HG03439 (cell line): ENCODE results near the gene CKS1B.
A peak's percentile ranks its signal among the peaks of the same experiment; 100 is the strongest.

ENCODE experiments used
- ATAC-seq: cut with Tn5 transposase; IDR thresholded peaks from one replicate; pipeline ENCODE4 v1.9.1; 2021; ENCODE audit warnings: mild to moderate bottlenecking, moderate library complexity; ENCODE audit not compliant: unreplicated experiment

CKS1B gene

GRCh38 chr1:154945160-154945961 lies 29.1 kb upstream of the CKS1B start:
- no peak for ATAC-seq

GRCh38 chr1:154945962-154946850 lies 28.3 kb upstream of the CKS1B start:
- no peak for ATAC-seq

GRCh38 chr1:154948079-154948478 lies 26.4 kb upstream of the CKS1B start:
- ATAC-seq = no peak

GRCh38 chr1:154951901-154952657 lies 22.4 kb upstream of the CKS1B start:
- ATAC-seq = no peak

GRCh38 chr1:154952664-154953063 lies 21.8 kb upstream of the CKS1B start:
- no peak for ATAC-seq

DNA sequence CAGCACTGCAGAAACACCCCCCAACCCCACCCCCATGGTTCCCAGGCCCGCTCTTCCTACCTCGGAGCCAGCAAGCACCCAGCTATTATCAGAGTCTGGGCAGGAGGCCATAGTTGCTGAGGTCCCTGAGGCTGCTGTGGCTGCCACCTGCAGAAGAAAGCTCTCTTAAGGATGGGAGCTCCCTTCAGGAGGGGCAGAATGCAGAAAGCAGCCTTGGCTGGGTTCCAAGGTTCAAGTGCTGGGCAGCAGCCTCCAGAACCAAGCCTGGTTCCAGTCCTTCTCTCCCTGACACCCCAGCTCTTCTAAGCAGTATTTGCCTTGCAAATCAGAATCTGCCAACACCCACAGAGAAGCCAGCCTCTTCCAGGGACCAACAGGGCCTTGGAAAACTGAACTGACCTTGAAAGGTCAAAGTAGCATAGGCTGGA lies 20.9 kb upstream of the CKS1B start:
- no peak for ATAC-seq

DNA sequence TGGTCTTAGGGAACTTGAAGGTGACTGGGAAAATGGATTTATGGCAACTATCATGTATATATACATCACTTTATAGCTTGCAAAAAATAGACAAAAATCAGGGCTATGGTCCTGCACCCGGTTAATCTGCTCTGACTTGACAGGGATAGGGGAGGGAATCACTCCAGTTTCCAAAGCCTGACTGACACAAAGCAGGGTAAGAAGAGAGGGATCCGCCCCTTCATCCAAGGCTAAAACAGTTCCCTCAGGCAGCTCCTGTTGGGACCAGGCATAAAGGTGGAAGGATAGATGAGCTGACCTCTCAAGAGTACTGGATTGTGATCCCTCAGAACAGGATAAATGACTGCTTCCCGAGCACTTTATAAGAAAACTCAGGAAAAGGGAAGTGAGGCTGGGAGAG lies 19.9 kb upstream of the CKS1B start:
- no peak for ATAC-seq

GRCh38 chr1:154955039-154955717 lies 19.3 kb upstream of the CKS1B start:
- ATAC-seq = no peak

DNA sequence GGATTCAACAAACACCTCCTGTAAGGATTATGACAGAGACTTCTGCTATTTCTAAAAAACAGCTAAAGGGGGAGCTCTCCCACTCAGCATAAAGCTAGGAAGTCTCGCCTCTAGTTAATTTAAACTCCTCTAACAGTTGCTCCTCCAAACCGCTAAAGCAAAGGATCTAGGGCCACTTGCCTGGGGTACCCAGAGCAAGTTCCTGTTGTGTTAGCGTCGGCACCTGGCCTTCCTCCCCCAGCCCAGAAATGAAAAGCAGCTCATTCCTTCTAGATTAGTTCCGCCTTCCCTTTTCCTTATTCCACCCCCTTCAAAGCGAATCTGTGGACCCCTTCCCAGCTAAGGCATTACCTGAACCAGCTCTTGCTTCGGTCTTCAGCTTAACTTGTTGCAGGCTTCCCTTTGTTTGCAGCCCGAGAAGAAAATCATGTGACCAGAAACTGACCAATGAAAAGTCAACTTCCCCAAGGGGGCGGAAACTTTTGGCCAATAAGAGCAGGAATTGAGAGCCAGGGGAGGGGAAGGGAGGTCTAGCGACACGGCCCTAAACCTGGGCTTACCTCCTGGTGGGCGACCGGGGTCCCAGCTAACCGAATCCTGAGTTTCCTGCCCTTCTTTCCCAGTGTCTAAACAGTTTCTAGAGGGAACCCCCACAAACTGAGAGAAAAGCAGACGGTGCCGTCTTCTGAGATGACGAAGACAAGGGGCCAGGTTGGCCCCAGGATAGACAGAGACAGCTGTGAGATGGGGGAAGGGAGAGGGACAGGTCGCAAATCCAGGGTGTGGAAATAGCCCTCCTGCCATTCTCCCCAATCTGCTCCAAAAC lies 18.6 kb upstream of the CKS1B start, which contains the start of gene PBXIP1:
Gene PBXIP1 (minus strand): TSS at position 382 of the 826 bp plus-strand sequence. CDS start 2,378 bp downstream, outside the sequence.
- peak; percentile 57 for ATAC-seq

DNA sequence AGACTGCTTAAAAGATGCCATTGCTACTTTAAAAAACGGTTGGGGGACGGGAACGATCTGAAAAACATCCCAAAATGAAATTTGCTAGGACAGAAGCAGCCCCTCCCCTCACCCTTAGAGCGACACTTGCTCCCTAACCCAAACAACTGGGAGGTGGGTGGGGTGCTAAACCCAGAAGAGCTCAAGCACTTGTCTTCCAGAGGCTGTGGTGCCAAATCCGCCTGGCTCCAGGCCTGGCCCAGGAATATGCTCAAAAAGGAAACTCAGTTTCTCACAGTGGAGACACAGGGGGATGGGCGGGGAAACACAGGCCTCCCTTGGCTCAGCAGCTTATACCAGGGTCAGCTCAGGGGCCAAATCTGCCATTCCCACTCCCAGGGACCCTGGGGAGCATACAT lies 17.9 kb upstream of the CKS1B start:
- no peak for ATAC-seq

GRCh38 chr1:154957091-154957657 lies 17.3 kb upstream of the CKS1B start:
- no peak for ATAC-seq

DNA sequence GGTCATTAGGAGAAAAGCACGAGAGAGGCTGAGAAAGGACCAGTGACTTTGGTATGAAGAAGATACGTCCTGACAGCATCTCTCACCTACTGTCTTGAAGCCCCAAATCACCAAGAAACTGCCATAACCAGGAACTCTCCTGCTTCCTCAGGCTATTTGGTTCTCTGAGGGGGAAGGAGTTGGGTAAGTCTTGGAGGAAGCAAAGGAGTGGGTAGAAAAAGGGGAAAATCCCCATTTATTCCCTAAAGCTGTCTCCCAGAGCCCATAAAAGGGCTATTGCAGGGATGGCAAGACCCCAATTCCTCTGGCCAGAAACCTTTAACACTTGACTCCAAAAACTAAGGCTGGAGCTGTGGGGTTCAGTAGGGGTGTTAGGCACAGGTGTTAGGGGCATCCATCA lies 16.4 kb upstream of the CKS1B start:
- no peak for ATAC-seq

- ATAC-seq = no peak
Measured at GRCh38 chr1:154958681-154959425, 15.6 kb upstream of the CKS1B start.

DNA sequence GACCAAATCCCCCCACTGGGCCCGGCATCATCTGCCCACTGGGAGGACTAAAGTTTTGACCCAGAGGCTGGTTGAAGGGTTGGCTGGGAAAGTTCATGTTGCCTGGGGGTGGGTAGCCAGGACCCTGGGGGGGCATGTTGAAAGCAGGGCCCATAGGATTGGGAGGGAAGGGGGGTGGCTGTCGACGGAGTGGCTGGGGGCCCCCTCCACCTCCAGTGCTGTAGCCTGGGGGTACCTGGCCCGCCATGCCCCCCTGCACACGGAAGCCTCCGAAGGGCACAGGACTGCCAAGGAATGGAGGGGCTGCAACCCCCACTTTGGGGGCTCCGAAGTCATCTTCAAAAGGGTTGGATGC lies 15.1 kb upstream of the CKS1B start:
- ATAC-seq = no peak

DNA sequence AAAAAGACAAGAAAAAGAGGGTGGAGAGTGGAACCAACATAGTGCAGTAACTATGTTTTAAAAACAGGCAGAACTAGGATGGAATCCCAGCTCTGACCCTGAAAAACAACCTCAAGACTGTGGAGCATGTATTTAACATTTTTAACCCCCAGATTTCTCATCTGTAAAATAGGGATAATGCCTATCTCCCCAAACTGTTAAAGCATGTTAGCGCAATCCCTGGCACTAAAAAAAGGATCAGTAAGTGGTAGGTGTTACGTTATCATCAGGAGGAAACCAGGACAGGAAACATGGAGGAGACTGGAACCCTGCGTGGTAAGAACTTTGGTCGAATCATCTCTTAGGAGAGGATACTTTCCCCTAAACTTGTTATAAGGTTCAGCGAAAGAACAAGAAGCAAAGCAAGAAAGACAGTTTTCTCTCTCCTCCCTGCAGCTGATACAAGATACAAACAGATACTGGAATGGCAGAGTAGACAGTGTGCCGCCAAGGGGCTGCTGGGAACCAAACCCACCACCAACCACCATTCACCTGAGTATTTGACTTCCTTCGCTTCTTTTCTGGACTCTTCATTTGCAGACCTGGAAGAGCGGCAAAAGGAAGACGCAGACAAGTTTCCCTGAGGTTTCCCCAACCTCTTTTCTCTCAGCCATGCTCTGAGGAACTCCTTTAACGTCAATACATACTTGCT lies 13.9 kb upstream of the CKS1B start:
- no peak for ATAC-seq

DNA sequence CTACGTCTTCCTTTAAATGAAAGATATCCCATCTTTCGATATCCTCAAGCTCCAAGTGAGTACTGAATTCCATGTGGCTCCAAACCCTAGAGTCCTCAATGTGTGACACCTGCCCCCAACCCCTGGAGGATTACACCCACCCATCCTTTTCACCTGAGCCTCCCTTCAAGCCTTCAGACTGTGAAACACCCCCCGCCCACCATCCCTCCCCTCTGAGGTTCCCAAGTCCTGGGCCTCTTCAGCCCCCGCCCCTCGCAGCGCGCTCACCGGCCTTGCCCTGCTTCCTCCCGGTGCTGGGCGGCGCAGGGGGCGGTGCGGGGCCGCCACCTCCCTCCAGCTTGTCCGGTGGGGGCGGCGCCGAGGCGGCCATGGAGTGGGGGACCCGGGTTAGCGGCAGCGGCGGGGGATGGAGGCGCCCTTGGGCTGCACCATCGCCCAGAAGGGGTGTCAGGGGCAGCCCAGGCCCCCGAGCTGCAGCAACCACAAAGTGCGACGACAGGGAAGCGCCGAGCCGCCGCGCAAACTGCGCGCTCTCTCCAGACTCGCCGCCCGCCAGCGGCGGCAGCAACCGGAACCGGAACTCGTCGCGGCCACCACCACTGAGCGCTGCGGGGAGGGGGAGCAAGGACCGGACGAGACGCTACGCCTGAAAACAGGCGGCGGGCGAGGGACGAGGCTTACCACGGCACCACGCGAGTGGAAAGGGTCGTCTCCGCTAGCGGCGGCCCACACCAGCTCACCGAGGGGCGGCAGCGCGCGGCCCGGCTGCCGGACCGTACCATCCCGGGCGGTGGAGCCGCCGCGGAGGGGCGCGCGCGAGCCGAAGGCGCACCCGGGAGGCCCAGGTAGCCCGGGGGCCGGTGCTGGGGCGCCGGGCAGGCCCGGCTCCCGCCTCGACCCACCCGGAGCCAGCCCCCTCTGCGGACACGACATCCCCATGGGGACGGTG lies 13.0 kb upstream of the CKS1B start, which contains the start of gene PYGO2:
Gene PYGO2 (minus strand): TSS at position 576 of the 949 bp plus-strand sequence. CDS start 206 bp downstream, at position 370.
- peak; percentile 68 for ATAC-seq
